Measurements from ENCODE around the gene KLF6.

KLF6 gene

DNA sequence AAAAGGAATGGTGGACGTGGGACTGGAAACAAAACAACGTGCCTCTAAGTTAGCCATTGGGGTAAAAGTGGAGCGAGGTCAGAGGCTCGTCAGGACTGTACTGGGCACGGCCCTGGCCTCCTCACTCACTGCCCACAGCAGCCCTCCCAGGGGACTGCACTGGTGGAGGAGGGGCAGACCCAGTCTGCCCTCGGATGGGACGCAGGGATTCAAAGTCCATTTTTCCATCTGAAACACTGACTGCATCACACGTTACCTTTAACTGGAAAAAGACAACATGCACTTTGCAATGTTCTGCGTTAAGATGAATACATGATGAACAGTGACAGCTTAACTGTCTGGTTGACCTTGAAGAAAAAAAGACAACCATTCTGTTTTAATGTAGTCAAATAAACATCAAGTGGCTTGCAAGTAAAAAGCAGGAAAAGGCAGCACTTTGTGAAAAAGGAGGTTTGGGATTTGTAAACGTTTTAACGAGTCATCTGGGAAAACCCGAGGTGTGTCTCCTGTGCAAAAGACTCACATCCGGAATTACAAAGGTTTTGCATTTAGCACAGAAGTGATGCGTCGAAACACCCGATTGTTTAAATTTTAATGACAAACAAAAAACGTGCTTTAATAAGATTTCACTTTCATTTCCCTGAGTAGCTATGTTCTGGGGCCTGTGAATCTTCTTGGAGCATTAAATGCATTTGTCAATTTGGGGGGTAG, 18.8 kb downstream of the KLF6 start:
- TF ChIP-seq, protein P1, sequence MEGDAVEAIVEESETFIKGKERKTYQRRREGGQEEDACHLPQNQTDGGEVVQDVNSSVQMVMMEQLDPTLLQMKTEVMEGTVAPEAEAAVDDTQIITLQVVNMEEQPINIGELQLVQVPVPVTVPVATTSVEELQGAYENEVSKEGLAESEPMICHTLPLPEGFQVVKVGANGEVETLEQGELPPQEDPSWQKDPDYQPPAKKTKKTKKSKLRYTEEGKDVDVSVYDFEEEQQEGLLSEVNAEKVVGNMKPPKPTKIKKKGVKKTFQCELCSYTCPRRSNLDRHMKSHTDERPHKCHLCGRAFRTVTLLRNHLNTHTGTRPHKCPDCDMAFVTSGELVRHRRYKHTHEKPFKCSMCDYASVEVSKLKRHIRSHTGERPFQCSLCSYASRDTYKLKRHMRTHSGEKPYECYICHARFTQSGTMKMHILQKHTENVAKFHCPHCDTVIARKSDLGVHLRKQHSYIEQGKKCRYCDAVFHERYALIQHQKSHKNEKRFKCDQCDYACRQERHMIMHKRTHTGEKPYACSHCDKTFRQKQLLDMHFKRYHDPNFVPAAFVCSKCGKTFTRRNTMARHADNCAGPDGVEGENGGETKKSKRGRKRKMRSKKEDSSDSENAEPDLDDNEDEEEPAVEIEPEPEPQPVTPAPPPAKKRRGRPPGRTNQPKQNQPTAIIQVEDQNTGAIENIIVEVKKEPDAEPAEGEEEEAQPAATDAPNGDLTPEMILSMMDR (IDR thresholded peaks at IDR 0.05; ENCODE audit: insufficient read depth, low read length, poor library complexity, severe bottlenecking): no peak
- Histone ChIP-seq H3K36me3 (ENCODE audit: control insufficient read depth, insufficient read depth, low read length) (no peaks in the 10 kb centered on the region), H3K27me3 (replicated peaks; ENCODE audit: control insufficient read depth, insufficient read depth, low read length) (no peaks in the 10 kb centered on the region), H3K4me3 (replicated peaks; ENCODE audit: low read depth, low read length) (no peak overlapping the region)
- DNase-seq (ENCODE audit: extremely low read depth, insufficient read length): no peak

- no peak for DNase-seq (ENCODE audit: extremely low read depth, insufficient read length)
- Histone ChIP-seq H3K36me3 (ENCODE audit: control insufficient read depth, insufficient read depth, low read length) (no peaks in the 10 kb centered on the region), H3K4me3 (replicated peaks; ENCODE audit: low read depth, low read length) (no peak overlapping the region), H3K27me3 (replicated peaks; ENCODE audit: control insufficient read depth, insufficient read depth, low read length) (no peaks in the 10 kb centered on the region)
- TF ChIP-seq, protein P1 (IDR thresholded peaks at IDR 0.05; ENCODE audit: insufficient read depth, low read length, poor library complexity, severe bottlenecking): no peak
Observed at GRCh38 chr10:3765146-3765545, 19.9 kb downstream of the KLF6 start.

DNA sequence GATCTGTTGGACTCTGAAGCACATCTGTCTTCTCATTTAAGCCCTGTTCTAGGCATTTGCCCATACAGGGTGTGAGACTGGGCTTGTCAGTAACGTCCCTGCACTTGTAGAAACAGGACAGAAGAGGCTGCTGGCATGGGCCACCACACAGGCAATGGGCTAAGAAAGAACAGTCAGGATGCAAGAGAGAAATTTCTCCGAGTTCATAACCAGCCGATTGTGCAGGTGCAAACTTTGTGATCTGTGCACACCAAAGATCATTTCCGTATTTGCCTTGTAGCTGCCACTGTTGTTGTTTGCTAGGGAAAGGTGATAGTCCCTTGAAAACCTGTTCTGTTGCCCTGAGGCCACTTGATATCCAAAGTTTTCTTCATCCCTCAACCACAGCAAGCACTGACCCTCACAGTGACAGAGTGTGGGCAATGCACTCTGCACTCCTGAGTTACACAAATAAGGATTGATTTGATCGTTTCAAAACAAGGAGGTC, 20.3 kb downstream of the KLF6 start:
- Histone ChIP-seq H3K36me3 (ENCODE audit: control insufficient read depth, insufficient read depth, low read length) (no peaks in the 10 kb centered on the region), H3K4me3 (replicated peaks; ENCODE audit: low read depth, low read length) (no peak overlapping the region), H3K27me3 (replicated peaks; ENCODE audit: control insufficient read depth, insufficient read depth, low read length) (no peaks in the 10 kb centered on the region)
- TF ChIP-seq, protein P1 (IDR thresholded peaks at IDR 0.05; ENCODE audit: insufficient read depth, low read length, poor library complexity, severe bottlenecking): no peak
- DNase-seq (ENCODE audit: extremely low read depth, insufficient read length): no peak

DNA sequence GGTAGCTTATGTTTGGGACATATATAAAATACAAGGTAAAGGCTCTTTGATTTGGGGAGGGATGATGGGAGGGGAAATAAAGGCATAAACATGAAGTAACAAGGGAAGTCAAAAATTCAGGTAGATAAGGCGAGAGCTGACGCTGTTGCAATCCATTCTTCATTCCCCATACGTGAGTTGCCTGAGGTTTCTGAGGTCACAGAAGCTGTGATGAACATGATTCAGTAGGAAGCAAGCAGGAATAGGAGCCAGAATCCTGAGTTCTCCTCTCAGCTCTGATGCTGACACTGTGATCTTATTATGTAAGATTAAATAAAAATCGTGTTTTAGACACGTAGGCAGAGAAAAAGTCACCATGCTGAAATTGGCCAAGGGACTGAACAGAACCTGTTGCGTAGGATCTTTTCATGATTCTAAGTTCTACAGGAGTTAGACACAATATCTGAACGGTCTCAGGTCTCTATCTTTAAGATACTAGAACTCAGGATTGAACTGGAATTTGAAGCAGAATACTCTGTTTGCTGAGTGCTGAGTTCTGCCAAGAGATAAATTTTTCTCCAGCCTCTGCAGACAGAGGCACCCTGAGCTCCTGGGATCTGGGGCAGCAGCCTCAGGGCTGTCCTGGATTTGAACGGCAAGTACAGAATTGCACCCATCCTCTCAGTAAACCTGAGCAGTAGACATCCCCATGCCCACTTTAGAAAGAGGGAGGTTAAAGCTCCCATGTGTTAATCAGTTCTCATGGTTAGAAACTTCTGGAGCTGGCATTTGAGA, 21.0 kb downstream of the KLF6 start:
- TF ChIP-seq, protein P1 (IDR thresholded peaks at IDR 0.05; ENCODE audit: insufficient read depth, low read length, poor library complexity, severe bottlenecking): no peak
- no peak for DNase-seq (ENCODE audit: extremely low read depth, insufficient read length)
- H3K36me3 ChIP-seq (ENCODE audit: control insufficient read depth, insufficient read depth, low read length): no peaks in the 10 kb centered on the region
- H3K4me3 ChIP-seq (replicated peaks; ENCODE audit: low read depth, low read length): no peak overlapping the region
- H3K27me3 ChIP-seq (replicated peaks; ENCODE audit: control insufficient read depth, insufficient read depth, low read length): no peaks in the 10 kb centered on the region

- TF ChIP-seq, protein P1 (IDR thresholded peaks at IDR 0.05; ENCODE audit: insufficient read depth, low read length, poor library complexity, severe bottlenecking): no peak
- DNase-seq (ENCODE audit: extremely low read depth, insufficient read length): no peak
- no peaks in the 10 kb centered on the region for H3K27me3 ChIP-seq (replicated peaks; ENCODE audit: control insufficient read depth, insufficient read depth, low read length)
- H3K36me3 ChIP-seq (ENCODE audit: control insufficient read depth, insufficient read depth, low read length): no peaks in the 10 kb centered on the region
- no peak overlapping the region for H3K4me3 ChIP-seq (replicated peaks; ENCODE audit: low read depth, low read length)
Observed at GRCh38 chr10:3763035-3763456, 22.0 kb downstream of the KLF6 start.
